H1 (cell line): Measurements from ENCODE around the gene OLR1. TPM values are rescaled to one million over a fixed set of nuclear protein-coding genes. Genes with fewer than 3 reads are reported as not detected.

Experiments used
- CTCF ChIA-PET: fragments of 300-600 bp; sonication (Branson Sonifier 250); formaldehyde crosslinking; loops from one replicate; lab custom pipeline; 2021; ENCODE audit not compliant: partially characterized antibody; lab: Charles Lee
- POLR2A ChIA-PET: fragments of 300-600 bp; sonication (Branson Sonifier 250); formaldehyde crosslinking; loops from one replicate; lab custom pipeline; 2021; ENCODE audit warnings: inconsistent platforms; ENCODE audit not compliant: partially characterized antibody; lab: Charles Lee
- DNase-seq, 2 experiments: peaks; one replicate each; pipeline versions ENCODE4 v3.0.0 to v3.0.0-alpha.2; 2010 to 2022; ENCODE audit warnings: low spot score in 2 of 2, low read depth in 1 of 2, mixed read lengths in 1 of 2
- FAIRE-seq: peaks from 2 replicates; lab custom pipeline; 2011; peaks lifted over from hg19 to GRCh38; lab: Jason Lieb, UNC
- H2AFZ ChIP-seq: 2 replicates; pipeline ENCODE4 v1.8.1; 2012; ENCODE audit warnings: low read length, inconsistent platforms
- H2AK5ac ChIP-seq: 2 replicates; pipeline ENCODE4 v1.6.1; 2013; ENCODE audit warnings: low read depth, low read length
- H2BK120ac ChIP-seq: replicated peaks from 2 replicates; pipeline ENCODE3; 2013; ENCODE audit warnings: low read depth, low read length, inconsistent platforms
- H2BK12ac ChIP-seq: 2 replicates; pipeline ENCODE4 v1.6.1; 2013; ENCODE audit warnings: low read depth, low read length
- H2BK15ac ChIP-seq: 2 replicates; pipeline ENCODE4 v1.6.1; 2013; ENCODE audit warnings: low read length
- H2BK20ac ChIP-seq: 2 replicates; pipeline ENCODE4 v1.6.1; 2013; ENCODE audit warnings: low read length
- H2BK5ac ChIP-seq: 2 replicates; pipeline ENCODE4 v1.6.1; 2013; ENCODE audit warnings: low read depth, low read length
- H3K14ac ChIP-seq: 2 replicates; pipeline ENCODE4 v1.6.1; 2013; ENCODE audit warnings: inconsistent platforms; ENCODE audit not compliant: insufficient read length
- H3K18ac ChIP-seq: 2 replicates; pipeline ENCODE4 v1.6.1; 2013; ENCODE audit warnings: low read length; ENCODE audit errors: extremely low read depth
- H3K23ac ChIP-seq: 2 replicates; pipeline ENCODE4 v1.6.1; 2013; ENCODE audit warnings: inconsistent platforms; ENCODE audit not compliant: insufficient read length
- H3K23me2 ChIP-seq: 2 replicates; pipeline ENCODE4 v1.6.1; 2013; ENCODE audit warnings: low read depth, low read length
- H3K27ac ChIP-seq: 2 replicates; pipeline ENCODE4 v1.6.1; 2011; ENCODE audit warnings: low read depth, low read length, inconsistent platforms
- H3K27me3 ChIP-seq, 4 experiments: replicated peaks in 1 of 4; 1 replicate in 1 of 4; 2 replicates in 3 of 4; pipeline versions ENCODE4 v1.6.1 to v1.8.1; 2011 to 2013; ENCODE audit warnings: low read length in 3 of 4, mild to moderate bottlenecking in 3 of 4, inconsistent platforms in 2 of 4, mixed read lengths in 2 of 4, moderate library complexity in 1 of 4; ENCODE audit not compliant: control insufficient read depth in 3 of 4, insufficient read depth in 3 of 4; ENCODE audit errors: extremely low read depth in 1 of 4
- H3K36me3 ChIP-seq, 4 experiments: 2 replicates each; pipeline versions ENCODE4 v1.6.1 to v1.8.1; 2011 to 2013; ENCODE audit warnings: mild to moderate bottlenecking in 4 of 4, low read length in 3 of 4, moderate library complexity in 2 of 4, control low read depth in 1 of 4, inconsistent platforms in 1 of 4; ENCODE audit not compliant: insufficient read depth in 4 of 4, control insufficient read depth in 2 of 4
- H3K4ac ChIP-seq: replicated peaks from 2 replicates; pipeline ENCODE3; 2013; ENCODE audit warnings: low read length, low read depth, mixed read lengths, inconsistent platforms; ENCODE audit not compliant: insufficient read length
- H3K4me1 ChIP-seq, 4 experiments: replicated peaks in 1 of 4; 1 replicate in 1 of 4; 2 replicates in 3 of 4; pipeline versions ENCODE4 v1.6.1 to v1.8.1; 2011 to 2013; ENCODE audit warnings: low read length in 3 of 4, inconsistent platforms in 2 of 4, mixed read lengths in 1 of 4; ENCODE audit not compliant: insufficient read depth in 4 of 4, control insufficient read depth in 3 of 4
- H3K4me2 ChIP-seq, 2 experiments: 2 replicates each; pipeline versions ENCODE4 v1.6.1 to v1.8.1; 2011 to 2013; ENCODE audit warnings: low read depth in 2 of 2, low read length in 2 of 2, control low read depth in 1 of 2, inconsistent platforms in 1 of 2, mild to moderate bottlenecking in 1 of 2; ENCODE audit not compliant: insufficient read depth in 1 of 2
- H3K4me3 ChIP-seq, 4 experiments: fragments of 200-600, 300-600 bp in 1 of 4; sonication (generic), shearing (Covaris generic), sonication (Bioruptor Twin) in 1 of 4; 2 replicates each; pipeline versions ENCODE4 v1.5.1 to v1.8.1; 2011 to 2016; ENCODE audit warnings: low read length in 4 of 4, low read depth in 3 of 4, control low read depth in 2 of 4, inconsistent platforms in 2 of 4, mild to moderate bottlenecking in 2 of 4, mixed read lengths in 1 of 4, moderate library complexity in 1 of 4; ENCODE audit not compliant: insufficient read depth in 2 of 4; ENCODE audit errors: extremely low read depth in 1 of 4
- H3K56ac ChIP-seq: replicated peaks from 2 replicates; pipeline ENCODE3; 2013; ENCODE audit warnings: low read depth, mild to moderate bottlenecking, mixed read lengths, low read length, inconsistent platforms; ENCODE audit not compliant: insufficient read length
- H3K79me1 ChIP-seq: 2 replicates; pipeline ENCODE4 v1.6.1; 2013; ENCODE audit warnings: low read depth, low read length, control low read depth
- H3K79me2 ChIP-seq, 2 experiments: 2 replicates each; pipeline versions ENCODE4 v1.6.1 to v1.8.1; 2012 to 2013; ENCODE audit warnings: low read length in 2 of 2, mild to moderate bottlenecking in 2 of 2, inconsistent platforms in 1 of 2; ENCODE audit not compliant: insufficient read depth in 2 of 2, control insufficient read depth in 1 of 2
- H3K9ac ChIP-seq, 4 experiments: replicated peaks in 1 of 4; 1 replicate in 1 of 4; 2 replicates in 3 of 4; pipeline versions ENCODE4 v1.6.1 to v1.8.1; 2011 to 2013; ENCODE audit warnings: low read depth in 3 of 4, low read length in 3 of 4, control low read depth in 2 of 4, mild to moderate bottlenecking in 2 of 4, moderate library complexity in 2 of 4, inconsistent platforms in 1 of 4; ENCODE audit errors: extremely low read depth in 1 of 4
- H3K9me3 ChIP-seq, 2 experiments: 2 replicates each; pipeline versions ENCODE4 v1.6.1 to v1.8.1; 2012 to 2013; ENCODE audit warnings: mild to moderate bottlenecking in 2 of 2, moderate library complexity in 2 of 2, control low read depth in 1 of 2, inconsistent platforms in 1 of 2, low read depth in 1 of 2, low read length in 1 of 2, mixed read lengths in 1 of 2; ENCODE audit not compliant: insufficient read depth in 2 of 2
- H4K20me1 ChIP-seq, 2 experiments: replicated peaks in 1 of 2; 2 replicates each; pipeline versions ENCODE3 to v1.8.1; 2011 to 2013; ENCODE audit warnings: inconsistent platforms in 2 of 2, low read length in 2 of 2, mild to moderate bottlenecking in 1 of 2; ENCODE audit not compliant: insufficient read depth in 2 of 2, control insufficient read depth in 1 of 2
- H4K5ac ChIP-seq: 2 replicates; pipeline ENCODE4 v1.6.1; 2013; ENCODE audit warnings: low read length, low read depth, mixed read lengths, inconsistent platforms; ENCODE audit not compliant: insufficient read length
- H4K8ac ChIP-seq: 2 replicates; pipeline ENCODE4 v1.8.0; 2013; ENCODE audit warnings: mild to moderate bottlenecking, moderate library complexity, low read length, inconsistent platforms; ENCODE audit not compliant: insufficient read depth; ENCODE audit errors: extremely low read depth
- H4K91ac ChIP-seq: replicated peaks from 2 replicates; pipeline ENCODE3; 2013; ENCODE audit warnings: low read length, mixed read lengths, inconsistent platforms; ENCODE audit not compliant: insufficient read length
- BACH1 ChIP-seq: IDR thresholded peaks from 2 replicates; pipeline ENCODE4 v1.6.1; 2012; ENCODE audit warnings: low read length, improper control_type of control experiment
- BRCA1 ChIP-seq: IDR thresholded peaks from 2 replicates; pipeline ENCODE4 v1.6.1; 2012; ENCODE audit warnings: low read depth, low read length, improper control_type of control experiment
- CBX5 ChIP-seq: fragments of 300-800, 300-1000 bp; sonication (generic); IDR thresholded peaks from 2 replicates; pipeline ENCODE4 v1.7.1; 2016; ENCODE audit warnings: antibody characterized with exemption, low read length, low read depth
- CHD2 ChIP-seq: IDR thresholded peaks from 2 replicates; pipeline ENCODE4 v1.6.1; 2012; ENCODE audit warnings: low read length, improper control_type of control experiment
- CREB1 ChIP-seq: IDR thresholded peaks from 2 replicates; pipeline ENCODE4 v1.6.1; 2012; ENCODE audit warnings: inconsistent platforms
- HDAC6 ChIP-seq: IDR thresholded peaks from one replicate; pipeline ENCODE4 v1.7.1; 2012; ENCODE audit warnings: low read depth, mild to moderate bottlenecking, inconsistent platforms, low read length, moderate library complexity
- KDM4A ChIP-seq: IDR thresholded peaks from one replicate; pipeline ENCODE4 v1.7.1; 2012; ENCODE audit warnings: low read depth, mild to moderate bottlenecking, moderate library complexity, low read length, inconsistent platforms; ENCODE audit not compliant: severe bottlenecking
- MAFK ChIP-seq: IDR thresholded peaks from 2 replicates; pipeline ENCODE4 v1.6.1; 2012; ENCODE audit warnings: low read depth, mild to moderate bottlenecking, improper control_type of control experiment, low read length
- POLR2AphosphoS5 ChIP-seq: IDR thresholded peaks from 2 replicates; pipeline ENCODE4 v1.6.1; 2011; ENCODE audit warnings: low read depth, low read length
- TCF12 ChIP-seq: IDR thresholded peaks from 2 replicates; pipeline ENCODE4 v1.6.1; 2011; ENCODE audit warnings: low read depth, mild to moderate bottlenecking, low read length
- TEAD4 ChIP-seq: IDR thresholded peaks from 2 replicates; pipeline ENCODE4 v1.6.1; 2012; ENCODE audit warnings: low read depth, low read length, inconsistent platforms, mixed read lengths
- WGBS, 2 experiments: shearing (Covaris generic) in 1 of 2; methylation state at CpG; one replicate each; pipeline versions ENCODE4 v1.1.6 to v1.1.7; 2013 to 2015; ENCODE audit warnings: low lambda C conversion rate in 2 of 2, mixed read lengths in 2 of 2, inconsistent platforms in 1 of 2, low coverage in 1 of 2, missing lambda C conversion rate in 1 of 2; ENCODE audit not compliant: insufficient replicate concordance in 2 of 2, insufficient coverage in 1 of 2, insufficient read length in 1 of 2; ENCODE audit errors: extremely low coverage in 1 of 2, missing lambda C conversion rate in 1 of 2; 5-methylcytosine and 5-hydroxymethylcytosine counted together
- polyA plus RNA-seq, 7 experiments: library from polyadenylated mRNA; depleted of rRNA in 3 of 7; stranded (reverse) in 5 of 7; unstranded in 2 of 7; fragments of >200 nt in 5 of 7; fragments of 200-250 nt in 2 of 7; gene quantifications; 1 replicate in 5 of 7; 2 replicates in 1 of 7; 4 replicates in 1 of 7; pipeline versions ENCODE4 v1.2.1 to v1.2.3, GENCODE V29; 2011 to 2013; ENCODE audit warnings: missing spikeins in 2 of 7, mixed read lengths in 2 of 7
- total RNA-seq: library from RNA; stranded (reverse); fragmentation: NEBNext Ultra II Directional; extraction: Animal tissue kit (Norgen Biotek cat#: 25700); gene quantifications from 2 replicates; pipeline ENCODE4 v1.2.1, GENCODE V29; 2021
- TF ChIP-seq, protein P1 (sequence below): IDR thresholded peaks from 2 replicates; pipeline ENCODE4 v1.6.1; 2012; ENCODE audit warnings: inconsistent platforms

Gene OLR1
- total and polyA plus RNA-seq, 2 of the 8 experiments (the other 6 are each of a cell fraction or from before 2014, with no cell fraction given): not detected

DNA sequence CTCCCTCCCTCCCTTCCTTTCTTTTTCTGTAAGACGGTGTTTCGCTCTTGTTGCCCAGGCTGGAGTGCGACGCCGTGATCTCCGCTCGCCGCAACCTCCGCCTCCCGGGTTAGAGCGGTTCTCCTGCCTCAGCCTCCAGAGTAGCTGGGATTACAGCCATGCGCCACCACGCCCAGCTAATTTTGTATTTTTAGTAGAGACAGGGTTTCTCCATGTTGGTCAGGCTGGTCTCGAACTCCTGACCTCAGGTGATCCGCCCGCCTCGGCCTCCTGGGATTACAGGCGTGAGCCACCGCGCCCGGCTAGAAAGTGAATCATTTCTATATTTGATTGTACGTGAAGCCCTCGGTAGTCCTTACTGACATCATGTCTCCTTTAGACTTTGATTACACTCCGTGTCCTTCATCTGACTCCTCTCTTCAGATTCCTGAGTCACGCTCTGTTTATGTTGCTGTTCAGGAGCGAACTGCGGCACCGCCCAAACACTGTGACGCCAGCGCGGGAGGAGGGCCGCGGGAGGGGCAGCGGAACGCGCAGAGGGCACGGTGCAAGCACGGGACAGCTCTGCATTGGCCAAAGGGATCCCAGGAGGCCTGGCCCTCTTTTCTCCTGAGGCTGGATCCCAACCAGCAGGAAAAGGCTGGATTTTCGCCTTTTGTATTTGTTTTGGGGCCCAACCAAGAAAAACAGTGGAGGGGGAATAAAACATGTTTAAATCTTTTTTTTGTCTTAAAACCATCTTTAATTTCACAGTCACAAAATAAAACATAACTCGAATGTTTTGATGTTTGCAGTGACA lies 40.2 kb upstream of the OLR1 start:
- H3K79me2 ChIP-seq: peaks cover 0 to 33% of the 10 kb centered on the region in 2 experiments; a peak in 3 of 4 replicates
- peaks cover 2% of the 10 kb centered on the region; the same call in 1 of the 2 replicates for H3K79me1 ChIP-seq
- no peak overlapping the region for H3K23ac ChIP-seq
- H3K9ac ChIP-seq: peak overlapping the region in 3 of 4 experiments; percentile 69 to 88 (median 87); a peak in 5 of 7 replicates
- no peak overlapping the region for H3K56ac ChIP-seq
- H4K5ac ChIP-seq: peak overlapping the region; percentile 47
- no peaks in the 10 kb centered on the region for H3K9me3 ChIP-seq
- no peak overlapping the region for H3K18ac ChIP-seq
- POLR2A ChIA-PET: interaction anchor here (0.6 to 3.1 kb wide), 5 partner anchors 8 to 510 kb away, joined by 3 to 14 read pairs (median 6); no protein-coding TSS in a partner anchor
- no peak overlapping the region; the same call in 1 of the 2 replicates for H2AK5ac ChIP-seq
- no peaks in the 10 kb centered on the region for H3K27me3 ChIP-seq
- 43% methylated on average over 37 of the region's 40 CpGs; no CpG with 5 or more reads in 1 of the 2 experiments for WGBS, 2 experiments
- H2BK12ac ChIP-seq: peak overlapping the region; percentile 45; the same call in 1 of the 2 replicates
- peak overlapping the region; percentile 86 for H3K27ac ChIP-seq
- peak overlapping the region; percentile 96 for H4K8ac ChIP-seq
- H3K4ac ChIP-seq: no peak overlapping the region
- H3K36me3 ChIP-seq: no peaks in the 10 kb centered on the region; a peak in 1 of 8 replicates
- H2BK20ac ChIP-seq: no peak overlapping the region
- peaks cover 0 to 10% (median 3%) of the 10 kb centered on the region in 4 experiments; a peak in 5 of 7 replicates for H3K4me1 ChIP-seq
- H2AFZ ChIP-seq: no peak overlapping the region; the same call in 1 of the 2 replicates
- no peak overlapping the region for H4K91ac ChIP-seq
- H3K4me2 ChIP-seq: peak overlapping the region; percentile 72 to 94
- CTCF ChIA-PET: interaction anchor here (2.3 kb wide), 1 partner anchor 16 kb away, joined by 5 read pairs; no protein-coding TSS in a partner anchor
- peak; percentile 72 to 85 for DNase-seq
- H2BK15ac ChIP-seq: no peak overlapping the region
- peak; percentile 69 for FAIRE-seq
- no peak overlapping the region for H3K14ac ChIP-seq
- H3K4me3 ChIP-seq: peak overlapping the region; percentile 66 to 97 (median 88)
- no peak overlapping the region for H2BK120ac ChIP-seq
- H4K20me1 ChIP-seq: no peaks in the 10 kb centered on the region
- H3K23me2 ChIP-seq: peaks cover 8% of the 10 kb centered on the region
- H2BK5ac ChIP-seq: peak overlapping the region; percentile 26; the same call in 1 of the 2 replicates
- TF ChIP-seq CHD2: no peak; the same call in 1 of the 2 replicates
- TF ChIP-seq TCF12: no peak
- peak; percentile 84; the same call in 1 of the 2 replicates for TF ChIP-seq CREB1
- TF ChIP-seq POLR2AphosphoS5: peak; percentile 86
- no peak for TF ChIP-seq CBX5
- TF ChIP-seq BACH1: peak; percentile 82
- TF ChIP-seq HDAC6: no peak
- no peak for TF ChIP-seq BRCA1
- TF ChIP-seq MAFK: peak; percentile 66; the same call in 1 of the 2 replicates
- TF ChIP-seq, protein P1, sequence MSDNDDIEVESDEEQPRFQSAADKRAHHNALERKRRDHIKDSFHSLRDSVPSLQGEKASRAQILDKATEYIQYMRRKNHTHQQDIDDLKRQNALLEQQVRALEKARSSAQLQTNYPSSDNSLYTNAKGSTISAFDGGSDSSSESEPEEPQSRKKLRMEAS: peak; percentile 64
- TF ChIP-seq KDM4A: no peak
- 0 out of 2 replicates have a peak, but pooled peaks have one; percentile 44 for TF ChIP-seq TEAD4
